Stimulated activated naive CD8-positive, alpha-beta T cell treated with anti-CD3 and anti-CD28 coated beads, Interleukin-15, Interleukin-2, amounts not matched to agents 100 U/mL and 50 U/mL, for 24 hours (primary cell): ENCODE measurements around the gene ERBB2.
"Not testable (repeated sequence)": the region's sequence is repeated elsewhere in the genome, so short reads cannot be mapped to it uniquely, and the experiment has no call there.

Experiments used
- ATAC-seq: fragments of 150-1000 bp; cut with Tn5 transposase; one replicate; pipeline ENCODE4 v1.10.0; 2021
- DNase-seq: peaks from one replicate; pipeline ENCODE4 v3.0.0; 2021

ERBB2 gene

DNA sequence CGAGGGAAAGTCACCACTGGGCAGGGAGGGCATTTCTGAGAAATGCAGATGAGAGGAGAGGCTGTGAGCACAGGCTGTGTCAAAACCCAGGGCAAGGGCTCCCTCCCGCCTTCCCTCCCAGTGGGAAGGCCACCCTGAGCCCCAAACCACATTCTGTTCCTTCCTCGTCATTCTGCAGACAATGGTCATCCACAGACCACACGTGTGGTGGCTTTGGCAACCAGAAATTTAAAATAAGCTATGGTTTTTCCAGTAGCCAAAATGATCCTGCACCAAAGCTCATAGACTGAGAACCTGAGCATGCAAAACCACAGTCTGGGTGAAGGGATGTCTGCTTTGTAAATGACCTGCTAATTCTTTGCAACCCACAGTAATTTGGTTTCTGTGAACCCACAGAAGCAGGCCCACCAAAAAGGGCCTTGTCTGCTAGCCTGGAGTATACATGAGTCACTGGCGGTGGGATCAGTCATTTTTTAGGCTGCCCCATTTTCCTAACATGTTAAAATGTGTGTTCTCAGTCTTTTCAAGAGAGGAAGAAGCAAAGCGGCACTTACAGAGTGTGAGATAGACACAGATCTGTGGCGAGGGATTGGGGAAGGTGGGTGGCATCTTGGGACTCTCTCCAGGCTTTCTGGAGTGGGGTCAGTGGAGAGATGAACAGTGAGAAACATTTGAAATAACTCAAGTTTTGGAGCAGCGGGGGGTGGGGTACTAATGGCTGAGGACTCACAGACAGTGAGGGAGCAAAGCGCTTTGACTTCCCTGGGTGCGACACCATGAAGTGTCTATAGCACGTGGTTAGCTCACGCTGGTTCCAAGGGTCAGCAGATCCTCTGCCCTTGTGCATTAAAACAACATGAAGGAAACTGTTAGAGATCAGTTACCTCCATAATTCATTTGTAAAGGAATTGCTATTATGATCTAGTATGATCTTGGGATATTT is 58.3 kb downstream of the ERBB2 start:
- ATAC-seq = peak; percentile 46
- peak; percentile 76 for DNase-seq

DNA sequence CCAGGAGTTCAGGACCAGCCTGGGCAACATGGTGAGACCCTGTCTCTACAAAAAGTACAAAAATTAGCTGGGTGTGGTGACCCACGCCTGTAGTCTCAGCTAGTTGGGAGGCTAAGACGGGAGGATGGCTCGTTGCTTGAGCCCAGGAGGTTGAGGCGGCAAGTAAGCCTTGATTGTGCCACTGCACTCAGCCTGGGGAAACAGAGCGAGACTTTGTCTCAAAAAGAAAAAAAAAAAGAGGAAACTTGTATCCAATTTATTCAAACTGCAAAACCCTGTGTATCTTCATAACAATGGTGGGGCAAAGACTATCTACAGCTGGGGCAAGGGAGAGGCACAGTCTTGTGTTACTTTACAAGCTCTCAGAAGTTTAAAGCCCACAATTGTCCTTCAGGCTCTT is 59.3 kb downstream of the ERBB2 start:
- ATAC-seq (no peak), DNase-seq (peak; percentile 13)

DNA sequence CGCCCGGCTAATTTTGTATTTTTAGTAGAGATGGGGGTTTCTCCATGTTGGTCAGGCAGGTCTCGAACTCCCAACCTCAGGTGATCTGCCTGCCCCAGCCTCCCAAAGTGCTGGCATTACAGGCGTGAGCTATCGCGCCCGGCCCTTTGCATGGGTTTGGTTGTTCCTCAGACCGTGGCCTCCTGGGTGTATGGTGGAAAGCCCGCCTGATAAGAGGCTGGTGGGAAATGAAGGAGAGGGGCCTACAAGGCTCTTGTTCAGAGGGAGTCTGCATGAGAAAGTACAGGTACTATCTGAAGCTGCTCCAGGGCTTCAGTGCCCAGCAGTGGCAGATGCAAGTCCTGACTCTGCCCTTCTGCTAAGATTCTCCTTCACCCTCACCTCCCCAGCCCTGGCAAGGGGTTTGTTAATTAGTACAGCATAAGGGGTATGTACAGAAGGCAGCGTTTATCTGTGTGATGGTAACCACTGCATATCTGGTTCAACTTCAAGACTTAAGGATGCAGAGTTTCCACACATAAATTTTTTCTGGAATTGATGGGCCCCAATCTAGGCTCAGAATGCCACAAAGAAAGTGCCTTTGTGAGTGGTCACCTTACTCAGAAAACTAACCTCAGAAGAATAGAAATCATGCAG is 62.1 kb downstream of the ERBB2 start:
- peak; percentile 50 for ATAC-seq
- DNase-seq = peak; percentile 37

DNA sequence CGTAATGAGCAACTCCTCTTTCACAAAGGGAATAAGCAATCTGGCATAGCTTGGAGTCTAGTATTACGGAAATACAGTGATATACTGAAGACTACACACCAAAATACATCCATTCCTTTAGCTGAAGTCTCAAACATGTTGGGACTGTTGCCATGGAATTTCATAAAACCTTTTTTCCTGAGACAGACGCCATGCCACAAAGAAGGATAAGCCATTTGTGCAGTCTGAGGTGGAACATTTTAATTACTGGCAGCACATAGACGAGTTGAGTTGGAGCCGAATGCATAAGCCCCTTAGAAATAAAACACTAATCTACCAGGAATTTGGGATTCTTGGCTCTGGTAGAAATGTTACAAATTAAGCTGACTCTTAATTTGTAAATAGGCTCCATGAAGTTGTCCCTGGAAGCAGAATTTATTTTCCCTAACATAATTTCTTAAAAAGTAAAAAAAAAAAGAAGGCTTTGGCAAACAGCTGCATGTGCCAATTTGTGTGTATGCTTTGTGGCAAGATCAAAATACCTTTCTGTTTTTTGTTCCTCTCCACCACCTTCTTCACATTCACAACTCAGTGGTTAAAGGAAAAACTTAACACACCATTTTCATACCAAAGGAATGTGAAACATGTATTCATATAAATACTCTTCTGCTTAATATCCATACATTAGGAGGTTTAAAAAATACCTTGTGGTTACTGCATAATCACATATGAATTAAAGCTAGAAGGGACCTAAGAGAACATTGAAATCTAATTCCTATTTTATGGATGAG is 63.4 kb downstream of the ERBB2 start:
- DNase-seq = no peak
- ATAC-seq = no peak

- DNase-seq, ATAC-seq: not testable (repeated sequence)
These were observed 64.3 kb downstream of the ERBB2 start for GRCh38 chr17:39764171-39764570.

GRCh38 chr17:39765175-39765574 is 65.3 kb downstream of the ERBB2 start:
- no peak for DNase-seq
- ATAC-seq = no peak

DNA sequence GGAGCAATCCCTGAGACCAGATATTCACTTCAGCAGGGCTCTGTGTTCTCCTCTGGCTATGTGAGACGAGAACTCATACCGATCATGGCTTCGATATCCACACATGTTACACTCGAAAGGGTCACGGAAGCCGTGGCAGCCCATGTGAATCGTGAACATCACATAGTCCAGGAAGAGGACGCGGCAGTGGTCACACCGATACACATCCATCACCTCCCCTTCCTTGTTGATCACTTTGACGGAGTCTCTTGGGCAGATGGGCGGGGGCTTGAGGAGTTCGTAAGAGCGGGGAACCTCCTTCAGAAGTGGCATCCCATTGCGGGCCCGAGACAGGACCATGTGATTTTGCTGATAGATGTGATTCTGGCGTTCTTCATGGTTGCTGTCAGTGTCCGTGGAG is 65.9 kb downstream of the ERBB2 start:
- ATAC-seq (no peak), DNase-seq (no peak)

- peak; percentile 46 for DNase-seq
- no peak for ATAC-seq
These were observed 67.3 kb downstream of the ERBB2 start for GRCh38 chr17:39767147-39767546.

DNA sequence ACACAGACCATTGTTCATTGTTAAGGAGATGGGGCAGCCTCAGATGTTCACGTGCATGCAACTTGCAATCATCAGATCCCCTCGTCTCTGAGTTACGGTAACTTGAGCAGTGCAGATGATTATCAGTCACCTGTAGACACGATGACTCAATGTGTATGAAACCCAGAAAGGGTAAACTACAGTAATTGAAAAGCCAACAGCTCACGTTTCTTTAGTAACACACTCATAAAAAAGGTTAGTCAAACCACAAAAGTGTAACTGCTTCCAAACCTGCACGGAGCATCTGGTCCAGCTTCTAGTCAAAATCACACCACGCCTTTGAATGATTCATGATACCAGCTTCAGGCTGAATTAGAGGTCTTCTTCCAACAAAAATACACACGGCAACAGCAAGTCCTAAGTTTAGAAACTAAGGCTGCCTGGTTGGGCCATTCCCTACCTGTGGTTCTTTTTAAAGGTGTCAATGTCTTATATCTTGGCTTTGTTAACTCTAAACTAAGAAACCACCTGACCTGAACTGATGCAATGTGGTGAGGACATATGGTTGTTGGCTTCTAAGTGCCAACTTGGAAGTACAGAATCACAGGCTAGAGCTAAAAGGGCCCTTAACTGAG is 70.2 kb downstream of the ERBB2 start:
- ATAC-seq (peak; percentile 85), DNase-seq (peak; percentile 52)

GRCh38 chr17:39772415-39772814 is 72.6 kb downstream of the ERBB2 start:
- ATAC-seq (no peak), DNase-seq (no peak)

DNA sequence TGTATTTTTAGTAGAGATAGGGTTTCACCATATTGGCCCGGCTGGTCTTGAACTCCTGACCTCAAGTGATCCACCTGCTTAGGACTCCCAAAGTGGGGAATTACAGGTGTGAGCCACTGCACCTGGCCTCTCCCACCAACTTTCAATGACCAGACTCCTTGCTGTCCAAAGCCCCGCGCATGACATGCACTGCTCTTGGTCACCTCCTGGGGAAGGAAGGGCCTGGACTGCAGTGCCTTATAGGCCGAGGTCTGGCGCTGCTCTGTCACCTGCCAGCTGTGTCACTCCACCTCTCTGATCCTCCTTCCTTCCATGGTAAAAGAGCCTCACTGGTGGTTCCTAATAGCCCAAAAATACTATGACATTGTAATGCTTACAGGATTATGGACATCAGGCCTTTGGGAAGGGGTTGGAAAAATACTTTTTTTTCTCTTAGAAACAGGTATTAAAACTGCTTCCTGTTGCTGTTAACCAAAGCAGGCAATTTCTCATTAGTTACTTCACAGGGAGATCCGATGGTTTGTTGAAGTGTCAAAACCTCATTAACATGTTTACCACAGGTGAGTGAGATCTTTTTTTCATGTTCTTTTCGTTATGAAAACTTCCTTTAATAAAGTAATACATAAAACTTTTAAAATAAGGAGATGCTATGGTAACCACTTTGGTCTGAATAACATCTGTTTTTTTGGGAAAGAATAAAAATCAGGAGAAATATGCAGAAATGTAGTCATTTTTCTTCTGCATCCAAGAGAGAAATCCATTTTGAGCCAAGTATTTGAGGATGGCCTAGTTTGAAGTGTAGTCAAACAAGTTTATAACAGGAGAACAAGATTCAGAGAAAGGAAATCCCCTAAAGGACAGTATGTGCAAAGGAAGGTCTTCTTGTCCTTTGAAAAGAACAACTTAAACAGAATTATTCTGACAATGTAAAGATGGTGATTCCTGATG is 73.4 kb downstream of the ERBB2 start:
- ATAC-seq = no peak
- DNase-seq = no peak

DNA sequence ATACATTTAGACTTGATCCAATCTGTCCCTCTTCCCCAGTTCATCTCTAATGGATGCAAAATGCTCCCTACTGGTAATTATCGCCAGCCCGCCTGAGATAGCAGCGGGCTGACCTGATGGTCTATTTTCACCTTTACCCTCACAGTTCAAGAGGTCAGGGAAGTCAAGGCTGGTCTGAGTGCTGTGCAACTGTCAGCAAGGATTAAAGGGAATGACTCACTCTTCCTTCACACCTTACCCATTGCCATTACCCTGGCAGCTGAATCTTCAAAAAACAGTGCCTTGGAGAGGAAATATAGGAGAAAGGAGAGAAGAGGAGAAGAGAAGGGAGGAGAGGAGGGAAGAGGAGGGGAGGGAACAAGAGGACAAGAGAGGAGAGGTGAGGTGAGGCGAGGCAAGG is 74.2 kb downstream of the ERBB2 start:
- no peak for DNase-seq
- no peak for ATAC-seq

DNA sequence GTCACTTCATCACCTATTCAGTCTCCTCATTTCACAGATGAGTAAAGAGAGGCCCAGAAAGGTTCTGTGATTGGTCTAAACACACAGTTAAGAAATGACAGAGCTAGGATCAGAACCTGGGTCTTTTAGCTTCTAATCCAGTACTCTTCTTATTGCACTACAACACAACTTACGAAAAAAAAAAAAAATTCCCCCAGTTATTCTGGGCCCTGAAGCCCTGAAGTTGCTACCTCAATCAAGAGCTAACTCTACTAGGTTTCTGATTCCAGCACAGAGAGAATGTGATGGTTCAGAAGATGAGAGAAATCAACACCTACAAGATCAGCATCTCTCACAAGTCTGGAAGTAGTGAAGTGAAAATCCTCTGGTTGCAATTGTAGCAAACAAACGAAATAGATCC is 75.2 kb downstream of the ERBB2 start:
- ATAC-seq = peak; percentile 6
- no peak for DNase-seq

GRCh38 chr17:39776252-39776651 is 76.4 kb downstream of the ERBB2 start:
- DNase-seq (no peak), ATAC-seq (peak; percentile 25)

DNA sequence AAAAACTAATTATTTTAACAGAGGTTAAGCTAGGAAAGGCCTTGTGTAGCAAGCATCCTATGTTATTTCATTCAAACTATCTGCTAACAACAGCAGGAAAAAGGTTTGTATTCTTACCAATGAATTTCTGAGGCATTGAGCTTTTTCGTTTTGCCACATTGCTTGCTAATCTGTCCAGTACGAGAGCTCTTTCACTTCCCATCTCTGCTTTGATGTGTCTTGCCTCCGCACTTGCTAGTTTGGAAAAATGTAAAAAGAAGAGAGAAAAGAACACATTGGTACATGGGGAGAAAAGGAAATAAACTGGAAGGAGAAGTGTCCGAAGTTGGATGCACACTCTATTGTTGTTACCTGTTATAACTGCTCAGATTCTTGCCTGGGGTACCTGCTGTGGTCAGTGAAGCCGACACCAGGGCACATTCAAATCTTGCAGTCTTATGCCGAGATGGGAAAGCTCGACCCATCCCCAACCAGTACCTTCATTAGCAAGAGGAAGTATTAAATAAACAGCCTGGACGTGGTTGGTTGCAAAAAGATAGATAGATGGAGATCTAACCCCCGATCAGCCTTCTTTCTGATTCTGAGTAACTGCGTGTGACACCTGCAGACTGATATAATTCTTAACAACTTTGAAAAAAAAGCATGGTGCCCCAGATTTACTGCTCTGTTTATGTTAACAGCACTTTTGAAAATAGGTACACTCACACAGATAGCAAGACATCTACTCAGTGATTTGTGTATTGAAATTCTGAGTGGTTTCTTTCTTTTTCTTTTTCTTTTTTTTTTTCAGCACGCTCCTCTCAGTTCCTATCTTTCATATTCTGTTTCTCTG is 77.9 kb downstream of the ERBB2 start:
- peak; percentile 63 for ATAC-seq
- no peak for DNase-seq
